GM19455 (cell line): ENCODE results near the gene DIRAS3.
"Not testable (repeated sequence)": the region's sequence is repeated elsewhere in the genome, so short reads cannot be mapped to it uniquely, and the experiment has no call there.

Experiments used
- ATAC-seq: cut with Tn5 transposase; IDR thresholded peaks from one replicate; pipeline ENCODE4 v1.9.1; 2021; ENCODE audit not compliant: unreplicated experiment

The DIRAS3 gene, protein sequence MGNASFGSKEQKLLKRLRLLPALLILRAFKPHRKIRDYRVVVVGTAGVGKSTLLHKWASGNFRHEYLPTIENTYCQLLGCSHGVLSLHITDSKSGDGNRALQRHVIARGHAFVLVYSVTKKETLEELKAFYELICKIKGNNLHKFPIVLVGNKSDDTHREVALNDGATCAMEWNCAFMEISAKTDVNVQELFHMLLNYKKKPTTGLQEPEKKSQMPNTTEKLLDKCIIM

DNA sequence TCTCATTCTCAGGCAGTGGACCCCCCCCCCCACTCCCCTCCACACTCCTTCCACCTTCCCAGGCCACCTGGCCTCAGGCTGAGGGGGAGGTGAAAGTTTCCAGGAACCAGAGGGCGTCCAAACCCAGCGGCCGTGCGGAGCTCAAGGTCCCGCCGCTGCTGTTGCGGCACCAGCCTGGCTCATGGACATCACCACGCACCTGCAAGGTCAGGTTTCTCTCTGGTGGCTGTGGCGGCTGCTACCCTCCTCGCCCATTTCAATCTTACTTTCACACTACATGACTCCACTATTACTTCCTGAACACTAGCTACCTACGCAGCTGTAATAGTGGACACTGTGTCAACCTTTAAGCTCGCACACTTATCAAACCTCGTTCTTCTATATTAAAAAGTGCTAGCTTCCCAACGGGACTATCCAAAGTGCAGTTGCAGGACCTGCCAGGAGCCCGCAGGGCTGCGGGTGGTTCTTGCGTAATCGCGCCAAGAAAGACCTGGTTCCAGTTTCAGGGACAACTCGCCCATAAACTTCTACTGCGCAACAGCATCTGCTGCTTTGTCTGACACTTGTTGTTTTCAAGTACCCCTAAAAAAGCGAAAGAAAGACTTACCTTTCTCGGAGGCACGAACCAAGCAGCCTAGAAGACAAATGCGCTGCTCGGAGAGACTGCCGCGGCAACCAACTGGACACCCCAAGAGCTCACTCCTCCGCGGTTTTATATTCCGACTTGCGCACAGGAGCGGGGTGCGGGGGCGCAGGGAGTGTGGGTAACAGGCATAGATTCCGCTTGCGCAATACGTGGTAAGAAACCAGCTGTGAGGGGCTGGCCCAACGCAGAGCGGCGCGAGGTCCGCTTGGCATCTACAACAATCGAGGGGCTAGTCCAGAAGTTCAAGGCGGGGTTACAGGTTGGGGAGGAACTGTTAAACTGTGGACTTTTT, at the start of gene DIRAS3:
Gene DIRAS3 (minus strand): TSS at position 687 of the 938 bp plus-strand sequence. CDS start 3,330 bp downstream, outside the sequence.
- ATAC-seq: no peak

DNA sequence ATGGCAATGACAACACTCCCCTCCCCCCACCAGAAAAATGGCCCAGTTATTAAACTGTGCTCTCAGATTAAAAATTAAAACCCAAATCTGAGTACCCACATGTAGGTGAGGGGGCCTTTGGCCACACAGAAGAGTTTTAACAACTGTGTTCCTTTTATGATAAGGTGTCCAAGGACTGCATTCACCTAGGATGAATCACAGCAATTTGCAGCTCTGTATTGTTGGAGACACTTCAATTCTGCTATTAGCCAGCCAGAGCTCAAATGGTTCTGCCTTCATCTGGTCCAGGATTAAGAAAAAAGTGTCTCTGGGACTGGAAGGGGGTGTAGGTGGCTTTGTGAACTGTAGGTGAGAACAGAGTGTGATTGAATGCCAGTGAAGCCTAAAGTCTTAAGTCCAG, 43.3 kb upstream of the DIRAS3 start:
- ATAC-seq: no peak

DNA sequence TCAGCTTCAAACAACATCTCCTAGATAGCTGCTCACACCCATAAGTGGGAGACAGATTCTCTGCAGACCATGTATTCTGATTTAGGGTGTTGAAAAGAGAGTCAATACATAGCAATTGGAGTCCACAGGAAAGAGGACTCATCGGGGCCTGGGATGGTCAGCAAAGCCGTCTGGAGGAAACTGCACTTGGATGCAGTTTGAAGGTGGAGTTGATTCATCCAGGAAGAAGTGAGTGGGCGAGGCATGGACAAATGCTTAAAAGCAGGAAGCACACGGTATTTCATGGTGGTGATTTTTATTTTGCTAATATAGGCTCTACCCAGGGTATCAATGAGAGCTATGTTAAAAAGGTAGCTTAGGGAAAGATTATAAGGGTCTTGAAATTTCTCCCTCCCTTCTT, 36.8 kb upstream of the DIRAS3 start:
- no peak for ATAC-seq

DNA sequence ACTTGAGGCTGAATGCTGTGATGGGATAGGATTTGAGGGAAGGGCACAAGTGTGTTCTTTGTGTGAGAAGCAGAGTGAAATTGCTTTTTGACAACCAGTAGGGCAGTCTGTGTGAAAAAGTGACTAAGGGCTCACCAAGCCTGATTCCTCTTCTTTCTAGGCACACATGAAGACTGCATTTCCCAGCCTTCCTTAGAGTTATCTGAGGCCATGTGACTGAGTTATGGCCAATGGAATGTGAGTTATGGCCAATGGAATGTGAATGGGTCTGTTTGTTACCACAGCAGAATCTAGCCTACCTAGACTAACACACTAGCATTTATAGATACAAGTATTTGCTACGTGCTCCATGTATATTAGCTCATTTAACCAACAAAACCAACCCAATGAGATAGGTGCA, 35.3 kb upstream of the DIRAS3 start:
- no peak for ATAC-seq

DNA sequence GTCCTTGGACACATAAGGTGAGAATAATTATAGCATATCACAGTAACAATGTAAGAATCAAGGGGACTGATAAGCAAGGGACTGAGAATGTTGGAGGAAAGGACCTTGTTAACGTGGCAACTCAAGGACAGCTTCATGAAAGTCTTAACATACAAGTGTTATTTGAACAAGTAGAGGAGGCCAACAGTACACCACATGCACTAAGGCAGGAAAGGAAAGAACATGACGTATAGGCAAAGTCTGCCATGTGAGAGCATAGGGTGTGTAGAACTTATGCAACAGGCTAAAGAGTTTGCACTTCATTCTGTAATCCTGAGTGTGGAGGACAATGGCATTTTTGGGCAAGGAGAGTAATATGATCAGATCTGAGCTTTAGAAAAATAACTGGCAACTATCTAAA, 33.3 kb upstream of the DIRAS3 start:
- ATAC-seq: no peak

DNA sequence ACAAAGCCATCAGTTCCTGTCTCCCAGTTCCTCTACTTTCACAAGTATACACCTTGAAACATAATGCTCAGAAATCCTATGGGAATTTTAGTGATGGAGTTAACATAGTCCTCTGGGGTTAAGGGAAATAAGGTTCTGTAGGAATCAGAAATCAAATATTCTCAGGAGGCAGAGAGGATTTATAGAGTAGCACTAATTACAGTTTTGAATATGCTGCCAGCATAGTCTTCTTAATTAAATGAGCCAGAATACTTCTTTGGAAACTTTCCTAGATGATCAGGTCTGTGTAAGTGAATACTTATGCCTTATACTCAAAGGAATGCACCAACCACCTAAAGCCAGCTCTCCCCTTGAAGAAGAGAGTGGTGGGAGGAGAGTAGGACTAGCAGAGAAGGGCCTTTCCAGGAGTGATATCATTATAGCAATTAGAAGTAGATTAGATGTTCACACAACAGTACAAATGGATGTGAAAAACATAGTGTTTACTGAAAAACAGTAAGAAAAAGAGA, 31.4 kb upstream of the DIRAS3 start:
- no peak for ATAC-seq

DNA sequence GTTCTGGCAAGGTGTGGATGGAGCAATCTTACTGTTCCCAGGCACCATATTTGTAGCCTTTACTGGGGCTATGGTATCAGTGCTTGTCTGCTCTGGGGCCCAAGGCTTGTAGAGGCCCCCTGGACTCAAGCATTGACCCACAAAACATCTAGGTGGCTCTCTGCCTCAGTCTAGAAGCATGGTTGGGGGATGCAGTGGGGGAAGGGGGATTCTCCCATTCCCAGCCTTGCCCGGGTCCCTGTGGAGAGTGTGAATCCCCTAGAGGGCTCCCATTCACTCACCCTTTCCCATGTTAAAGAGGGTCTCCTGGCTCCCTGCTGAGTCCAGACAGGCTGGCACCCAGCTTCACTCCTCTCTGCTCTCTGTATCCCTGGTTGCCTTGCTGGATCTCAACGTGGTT, 28.2 kb upstream of the DIRAS3 start:
- no peak for ATAC-seq

DNA sequence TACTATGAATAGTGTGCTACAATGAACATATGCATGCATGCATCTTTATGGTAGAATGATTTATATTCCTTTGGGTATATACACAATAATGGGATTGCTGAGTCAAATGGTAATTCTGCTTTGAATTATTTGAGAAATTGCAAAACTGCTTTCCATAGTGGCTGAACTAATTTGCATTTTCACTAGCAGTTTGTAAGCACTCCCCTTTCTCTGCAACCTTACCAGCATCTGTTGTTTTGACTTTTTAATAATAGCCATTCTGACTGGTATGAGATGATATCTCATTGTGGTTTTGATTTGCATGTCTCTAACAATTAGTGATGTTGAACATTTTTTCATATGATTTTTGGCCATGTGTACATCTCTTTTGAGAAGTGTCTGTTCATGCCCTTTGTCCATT, 24.0 kb upstream of the DIRAS3 start:
- ATAC-seq: no peak

DNA sequence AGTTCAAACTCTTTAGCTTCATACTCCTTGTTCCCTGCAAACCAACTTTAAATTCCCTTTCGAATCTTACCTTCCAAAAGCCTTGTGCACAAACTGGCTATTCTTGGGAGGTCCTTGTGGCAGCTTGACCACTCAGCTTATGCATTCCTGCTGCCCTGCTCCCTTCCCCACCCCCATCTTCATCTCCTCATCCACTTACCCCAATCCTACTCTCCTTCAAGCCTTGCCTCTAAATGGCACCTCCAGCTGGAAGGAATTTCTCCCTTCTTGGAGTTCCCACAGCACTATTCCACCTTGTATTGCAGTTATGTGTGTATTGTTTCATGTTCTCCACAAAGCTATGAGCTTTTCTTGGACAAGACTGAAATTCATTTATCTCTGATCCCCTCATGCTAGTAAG, 15.3 kb upstream of the DIRAS3 start:
- no peak for ATAC-seq

DNA sequence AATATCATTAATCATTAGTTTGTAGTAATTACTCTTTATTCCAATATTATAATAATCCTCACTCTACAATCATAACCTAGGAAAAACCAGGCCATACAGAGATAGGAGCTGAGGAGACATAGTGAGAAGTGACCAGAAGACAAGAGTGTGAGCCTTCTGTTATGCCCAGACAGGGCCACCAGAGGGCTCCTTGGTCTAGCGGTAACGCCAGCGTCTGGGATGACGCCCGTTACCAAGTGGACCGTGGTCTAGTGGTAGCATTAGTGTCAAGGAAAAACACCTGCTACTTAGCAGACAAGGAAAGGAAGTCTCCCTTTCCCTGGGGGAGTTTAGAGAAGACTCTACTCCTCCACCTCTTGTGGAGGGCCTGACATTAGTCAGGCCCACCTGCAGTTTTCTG, 7.6 kb upstream of the DIRAS3 start:
- ATAC-seq: not testable (repeated sequence)

DNA sequence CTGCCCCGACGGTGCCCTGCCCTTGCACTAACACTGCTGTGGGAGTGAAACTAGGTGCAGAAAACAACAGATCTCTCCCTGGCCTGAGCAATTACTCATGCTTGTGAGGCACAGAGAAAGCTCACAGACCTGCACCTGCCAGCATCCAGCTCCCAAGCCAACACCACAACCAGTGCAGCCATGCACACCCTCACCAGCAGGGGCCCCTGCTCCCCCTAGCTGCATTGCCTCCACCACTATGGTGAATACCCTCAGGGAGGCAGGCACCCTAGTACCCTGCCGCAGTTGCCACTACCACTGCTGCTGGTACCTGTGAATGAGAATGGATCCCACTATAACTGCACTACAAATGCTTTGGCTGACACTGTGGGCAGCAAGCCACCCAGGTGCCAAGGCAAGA, 7.1 kb upstream of the DIRAS3 start:
- ATAC-seq: no peak

DNA sequence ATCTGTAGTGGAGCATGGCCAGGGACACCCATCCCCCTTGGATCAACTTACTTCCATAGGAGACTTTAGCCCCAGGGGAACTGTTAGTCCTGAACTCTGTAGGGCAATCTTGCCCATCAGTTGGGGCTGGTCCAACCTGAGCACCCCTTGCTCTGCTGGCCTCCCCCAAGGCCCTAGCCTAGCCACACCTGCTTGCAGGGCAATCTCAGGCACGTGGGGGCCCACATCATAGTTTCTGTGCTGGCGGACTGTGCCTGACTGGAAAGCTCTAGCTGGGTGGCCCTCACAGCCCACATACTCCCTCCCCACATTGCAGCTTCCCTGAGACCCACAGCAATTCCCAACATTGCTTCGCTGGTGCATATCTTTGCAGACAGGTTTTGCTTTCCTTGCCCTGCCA, 6.6 kb upstream of the DIRAS3 start:
- no peak for ATAC-seq

DNA sequence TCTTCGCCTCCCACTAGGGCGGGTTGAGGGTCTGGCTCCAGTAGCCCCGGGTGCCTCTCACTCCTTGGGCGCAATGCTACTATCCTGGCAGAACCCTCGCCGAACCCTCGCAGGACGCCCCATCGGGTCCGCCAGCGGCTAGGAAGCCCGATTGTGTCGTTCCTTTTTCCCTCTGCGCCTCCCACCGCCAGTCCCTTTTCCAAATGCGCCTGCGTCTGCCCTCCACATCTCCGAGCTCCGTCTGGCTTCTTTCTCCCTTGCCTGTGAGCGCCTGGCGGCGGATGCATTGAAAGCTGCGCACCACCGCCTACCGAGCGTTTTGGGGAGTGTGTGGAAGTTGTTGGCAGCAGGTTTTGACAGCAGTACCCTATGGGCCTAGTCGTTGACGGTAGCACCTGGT, 1.0 kb upstream of the DIRAS3 start:
- ATAC-seq: no peak

DNA sequence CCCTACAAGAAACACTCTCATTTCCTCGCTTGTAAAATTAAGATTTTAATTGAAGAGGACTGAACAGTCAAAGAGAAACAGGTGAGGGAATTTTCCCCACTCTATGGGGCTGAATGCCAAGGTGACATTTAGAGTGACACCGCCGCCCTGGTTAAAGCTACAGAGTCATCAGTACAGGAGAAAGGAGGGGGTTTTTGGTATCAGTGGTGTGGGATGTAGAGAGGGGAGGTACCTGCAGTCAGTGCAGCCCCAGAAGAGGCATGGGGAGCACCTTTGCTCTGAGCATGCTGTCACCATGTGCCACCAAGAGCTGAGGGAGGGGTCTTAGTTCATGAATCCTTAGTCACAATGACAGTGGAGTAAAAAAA, 2.8 kb downstream of the DIRAS3 start:
- ATAC-seq: no peak

DNA sequence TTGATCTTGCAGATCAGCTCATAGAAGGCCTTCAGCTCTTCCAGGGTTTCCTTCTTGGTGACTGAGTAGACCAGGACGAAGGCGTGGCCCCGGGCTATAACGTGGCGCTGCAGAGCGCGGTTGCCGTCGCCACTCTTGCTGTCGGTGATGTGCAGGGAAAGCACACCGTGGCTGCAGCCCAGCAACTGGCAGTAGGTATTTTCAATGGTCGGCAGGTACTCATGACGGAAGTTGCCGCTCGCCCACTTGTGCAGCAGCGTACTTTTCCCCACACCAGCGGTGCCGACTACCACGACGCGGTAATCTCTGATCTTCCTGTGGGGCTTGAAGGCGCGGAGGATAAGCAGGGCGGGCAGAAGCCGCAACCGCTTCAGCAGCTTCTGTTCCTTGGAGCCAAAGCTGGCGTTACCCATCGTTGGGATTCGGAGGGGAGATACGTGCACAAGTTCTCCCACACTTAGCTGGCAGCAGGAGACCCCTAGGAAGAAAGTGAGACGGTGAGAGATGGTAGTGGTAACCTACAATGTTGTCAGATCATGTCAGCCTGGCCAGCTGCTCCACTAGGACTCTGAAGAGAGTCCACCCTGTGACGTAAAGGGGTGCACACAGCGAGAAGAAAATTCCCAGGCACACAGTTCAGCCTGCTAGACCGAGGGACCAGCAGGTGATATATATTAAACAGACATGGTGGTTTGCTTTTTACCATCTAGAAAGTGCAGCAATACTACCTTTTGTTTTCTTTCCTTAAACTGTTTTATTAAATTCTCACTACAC, 3.4 kb downstream of the DIRAS3 start:
- no peak for ATAC-seq

DNA sequence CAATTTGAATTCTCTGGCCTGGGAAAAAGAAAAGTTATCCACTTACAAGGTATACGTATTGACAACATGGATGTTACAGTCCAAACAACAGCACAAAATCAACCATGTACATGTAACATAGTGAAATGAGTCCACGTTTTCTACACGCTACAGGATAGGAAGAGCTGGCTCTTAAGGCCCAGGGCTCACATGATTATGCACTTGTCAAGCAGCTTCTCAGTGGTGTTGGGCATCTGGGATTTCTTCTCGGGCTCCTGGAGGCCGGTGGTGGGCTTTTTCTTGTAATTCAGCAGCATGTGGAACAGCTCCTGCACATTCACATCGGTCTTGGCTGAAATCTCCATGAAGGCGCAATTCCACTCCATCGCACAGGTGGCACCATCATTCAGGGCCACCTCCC, 4.0 kb downstream of the DIRAS3 start:
- ATAC-seq: no peak

DNA sequence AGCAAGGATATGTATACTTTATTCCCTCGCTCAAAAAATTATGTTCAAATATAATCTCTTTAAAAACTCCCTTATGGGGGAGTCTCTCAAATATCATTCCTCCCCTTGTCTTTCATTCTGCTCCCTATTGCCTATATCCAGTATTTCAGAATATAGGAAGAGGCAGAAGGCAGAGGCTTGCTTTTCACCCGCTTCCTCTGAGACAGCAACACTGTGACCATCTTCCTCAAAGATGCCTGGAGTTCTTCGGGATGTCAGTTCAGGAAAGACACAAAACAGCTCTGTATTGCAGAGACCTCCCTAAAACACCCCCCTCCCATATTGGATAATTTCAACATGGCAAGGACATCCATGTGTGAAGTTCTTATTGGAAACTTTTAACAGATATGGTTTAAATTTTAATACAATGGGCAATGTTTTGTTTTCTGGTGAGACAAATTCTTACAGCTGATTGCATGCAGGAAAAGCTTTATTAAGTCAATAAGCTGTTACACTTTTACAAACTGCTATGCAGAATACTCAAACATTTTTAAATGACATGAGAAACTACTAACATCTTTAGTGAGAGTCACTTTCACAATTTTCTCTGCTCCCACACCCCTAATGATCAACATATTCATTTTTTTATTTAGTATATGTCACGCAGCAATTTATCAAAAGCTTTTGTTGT, 4.8 kb downstream of the DIRAS3 start:
- ATAC-seq: no peak

DNA sequence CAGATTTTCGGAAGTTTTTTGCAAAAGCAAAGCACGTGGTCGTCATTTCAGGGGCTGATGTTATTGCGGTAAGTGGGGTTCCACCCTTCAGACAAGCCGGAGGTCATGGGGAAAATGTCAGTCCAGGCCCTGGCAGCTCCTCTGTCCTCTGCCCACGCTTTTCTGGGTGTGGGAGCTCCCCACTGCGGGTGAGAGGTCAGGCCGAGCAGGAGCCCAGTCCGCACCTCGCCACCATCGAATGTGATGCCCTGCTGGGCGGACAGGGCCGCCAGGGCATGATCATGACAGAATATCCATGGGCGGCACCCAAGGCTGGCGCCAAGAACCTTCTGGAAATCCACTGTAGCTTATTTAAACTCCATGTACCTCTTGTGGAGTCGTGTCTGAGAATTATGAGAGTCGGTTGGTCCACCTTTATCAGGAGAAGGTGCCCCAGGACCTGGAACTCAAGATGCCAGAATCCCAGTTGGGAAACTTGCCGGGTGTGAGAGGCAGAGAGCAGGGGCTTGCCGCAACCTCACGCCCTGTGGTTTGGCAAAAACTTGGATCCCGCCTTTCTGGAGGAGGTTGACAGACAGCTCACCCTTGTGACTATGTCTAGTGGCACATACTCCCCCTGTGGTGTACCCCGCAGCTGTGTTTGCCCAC, 6.9 kb downstream of the DIRAS3 start:
- ATAC-seq: no peak

DNA sequence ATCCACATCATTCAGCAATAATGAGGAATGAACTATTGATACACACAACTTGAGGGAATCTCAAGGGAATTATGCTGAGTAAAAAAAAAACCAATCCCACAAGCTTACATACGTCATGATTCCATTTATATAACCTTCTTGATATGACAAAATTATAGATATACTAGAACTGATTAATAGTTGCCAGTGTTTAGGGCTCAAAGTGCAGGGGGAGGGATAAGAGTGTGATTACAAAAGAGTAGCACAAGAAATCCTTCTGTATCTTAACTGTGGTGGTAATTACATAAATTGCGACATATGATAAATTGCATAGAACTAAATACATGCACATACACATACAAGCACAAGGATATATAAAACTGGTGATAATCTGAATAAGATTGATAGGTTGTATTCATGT, 13.5 kb downstream of the DIRAS3 start:
- ATAC-seq: no peak

DNA sequence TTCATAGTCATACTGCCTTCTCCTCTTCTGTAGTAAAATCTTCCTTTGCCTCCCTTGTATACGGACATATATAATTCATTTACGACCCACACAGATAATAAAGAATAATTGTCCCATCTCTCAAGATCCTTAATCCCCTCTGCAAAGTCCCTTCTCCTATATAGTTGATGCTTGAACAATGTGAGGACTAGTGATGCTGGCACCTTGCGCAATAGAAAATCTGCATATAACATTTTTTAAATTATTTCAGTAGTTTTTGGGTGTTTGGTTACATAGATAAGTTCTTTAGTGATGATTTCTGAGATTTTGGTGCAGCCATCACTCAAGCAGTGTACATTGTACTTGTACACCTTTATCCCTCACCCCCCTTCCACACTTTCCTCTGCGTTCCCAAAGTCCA, 21.0 kb downstream of the DIRAS3 start:
- ATAC-seq: no peak

DNA sequence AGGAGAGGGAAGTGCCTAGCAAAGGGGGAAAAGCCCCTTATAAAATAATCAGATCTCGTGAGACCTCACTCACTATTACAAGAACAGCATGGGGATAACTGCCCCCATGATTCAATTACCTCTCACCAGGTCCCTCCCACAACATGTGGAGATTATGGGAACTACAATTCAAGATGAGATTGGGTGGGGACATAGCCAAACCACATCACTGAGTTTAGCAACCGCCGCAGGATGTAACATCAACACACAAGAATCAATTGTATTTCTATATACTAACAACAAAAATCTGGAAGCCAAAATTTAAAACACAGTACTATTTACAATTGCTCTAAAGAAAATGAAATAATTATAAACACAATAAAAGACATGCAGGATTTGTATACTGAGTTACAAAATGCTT, 21.9 kb downstream of the DIRAS3 start:
- no peak for ATAC-seq
